ENCODE measurements around the gene WDR88. TPM values are rescaled to one million over a fixed set of nuclear protein-coding genes. Genes with fewer than 3 reads are reported as not detected.
"Not testable (repeated sequence)": the region's sequence is repeated elsewhere in the genome, so short reads cannot be mapped to it uniquely, and the experiment has no call there.

The WDR88 gene
- total RNA-seq, 4 donors from 2014 or later: not detected

GRCh38 chr19:33117501-33117900 lies 14.4 kb upstream of the WDR88 start:
- Histone ChIP-seq H3K4me1 (no peaks in the 10 kb centered on the region), H3K27me3 (no peaks in the 10 kb centered on the region), H3K9me3 (no peaks in the 10 kb centered on the region), H3K36me3 (peaks cover 0 to 69% (median 0%) of the 10 kb centered on the region in 3 donors), H3K4me3 (no peak overlapping the region), H3K27ac (no peak overlapping the region)
- no peak for TF ChIP-seq POLR2A (IDR thresholded peaks at IDR 0.05)
- no peak for TF ChIP-seq CTCF (IDR thresholded peaks at IDR 0.05)
- DNase-seq: no peak

GRCh38 chr19:33118643-33119042 lies 13.3 kb upstream of the WDR88 start:
- Histone ChIP-seq H3K4me3 (no peak overlapping the region), H3K9me3 (no peaks in the 10 kb centered on the region), H3K36me3 (peaks cover 0 to 68% (median 0%) of the 10 kb centered on the region in 3 donors), H3K27ac (no peak overlapping the region), H3K4me1 (no peaks in the 10 kb centered on the region), H3K27me3 (no peaks in the 10 kb centered on the region)
- TF ChIP-seq POLR2A (IDR thresholded peaks at IDR 0.05): no peak
- DNase-seq: no peak

- Histone ChIP-seq H3K4me3 (no peak overlapping the region), H3K27ac (no peak overlapping the region), H3K27me3 (no peaks in the 10 kb centered on the region), H3K9me3 (no peaks in the 10 kb centered on the region), H3K4me1 (no peaks in the 10 kb centered on the region), H3K36me3 (peaks cover 0 to 72% (median 0%) of the 10 kb centered on the region in 3 donors)
- TF ChIP-seq POLR2A (IDR thresholded peaks at IDR 0.05): no peak
- no peak for TF ChIP-seq CTCF (IDR thresholded peaks at IDR 0.05)
- DNase-seq: no peak
Observed at GRCh38 chr19:33124207-33125098, 7.5 kb upstream of the WDR88 start.

GRCh38 chr19:33125929-33126388 lies 6.0 kb upstream of the WDR88 start:
- DNase-seq: peak in 2 of 3 donors; percentile 32 to 71
- Histone ChIP-seq H3K27ac (no peak overlapping the region), H3K27me3 (no peaks in the 10 kb centered on the region), H3K9me3 (no peaks in the 10 kb centered on the region), H3K4me3 (no peak overlapping the region), H3K36me3 (peaks cover 0 to 79% (median 0%) of the 10 kb centered on the region in 3 donors), H3K4me1 (no peaks in the 10 kb centered on the region)
- TF ChIP-seq CTCF (IDR thresholded peaks at IDR 0.05) (peak; percentile 53 to 82 (median 76)), POLR2A (IDR thresholded peaks at IDR 0.05) (no peak)

GRCh38 chr19:33126712-33127111 lies 5.2 kb upstream of the WDR88 start:
- not testable (repeated sequence) for H3K4me3 ChIP-seq, H3K9me3 ChIP-seq, DNase-seq, H3K27ac ChIP-seq, H3K27me3 ChIP-seq, H3K4me1 ChIP-seq
- peaks cover 0 to 80% (median 0%) of the 10 kb centered on the region in 3 donors for H3K36me3 ChIP-seq

- Histone ChIP-seq H3K4me1 (peaks cover 0 to 8% (median 0%) of the 10 kb centered on the region in 4 donors), H3K27ac (no peak overlapping the region), H3K4me3 (no peak overlapping the region), H3K9me3 (no peaks in the 10 kb centered on the region), H3K36me3 (peaks cover 0 to 55% (median 0%) of the 10 kb centered on the region in 3 donors), H3K27me3 (no peaks in the 10 kb centered on the region)
- no peak for DNase-seq
- no peak for TF ChIP-seq POLR2A (IDR thresholded peaks at IDR 0.05)
- TF ChIP-seq CTCF (IDR thresholded peaks at IDR 0.05): no peak
Observed at GRCh38 chr19:33129901-33130300, 2.0 kb upstream of the WDR88 start.

Measured in Peyer's patch (tissue), 4 donors.